ENCODE data around the gene GGT1.
A peak's percentile ranks its signal among the peaks of the same experiment; 100 is the strongest.
"Not testable (repeated sequence)": the region's sequence is repeated elsewhere in the genome, so short reads cannot be mapped to it uniquely, and the experiment has no call there.

The GGT1 gene

GRCh38 chr22:24591286-24591830 is 11.6 kb upstream of the GGT1 start:
- H3K4me3 Mint-ChIP-seq = no peak overlapping the region
- no peaks in the 10 kb centered on the region for H3K36me3 Mint-ChIP-seq
- no peak overlapping the region for H3K27ac Mint-ChIP-seq
- peaks cover 1% of the 10 kb centered on the region for H3K27me3 Mint-ChIP-seq
- no peaks in the 10 kb centered on the region for H3K9me3 Mint-ChIP-seq
- H3K4me1 Mint-ChIP-seq = peaks cover 5% of the 10 kb centered on the region

- Mint-ChIP-seq H3K4me1 (peaks cover 5% of the 10 kb centered on the region), H3K27ac (no peak overlapping the region), H3K36me3 (no peaks in the 10 kb centered on the region), H3K27me3 (peaks cover 1% of the 10 kb centered on the region), H3K4me3 (peak overlapping the region; percentile 80), H3K9me3 (no peaks in the 10 kb centered on the region)
Observed at GRCh38 chr22:24592058-24592850, 10.7 kb upstream of the GGT1 start.

GRCh38 chr22:24592851-24593558 is 10.0 kb upstream of the GGT1 start, which contains the start of gene LRRC75B:
LRRC75B (minus strand) TSS chr22:24593073; CDS start chr22:24593039, 34 bp downstream.
- H3K4me3 Mint-ChIP-seq = peak within 1 kb of the TSS; percentile 80

GRCh38 chr22:24593559-24593835 is 9.5 kb upstream of the GGT1 start:
- not testable (repeated sequence) for H3K36me3 Mint-ChIP-seq, H3K27me3 Mint-ChIP-seq, H3K4me1 Mint-ChIP-seq, H3K9me3 Mint-ChIP-seq, H3K27ac Mint-ChIP-seq
- peak overlapping the region; percentile 33 for H3K4me3 Mint-ChIP-seq

More at GRCh38 chr22:24592851-24593558, 10.0 kb upstream of the GGT1 start, which contains the start of gene LRRC75B:
- Mint-ChIP-seq H3K9me3 (no peaks in the 10 kb centered on the region), H3K36me3 (no peaks in the 10 kb centered on the region), H3K4me1 (peaks cover 5% of the 10 kb centered on the region), H3K27ac (no peak within 1 kb of the TSS), H3K27me3 (peaks cover 1% of the 10 kb centered on the region)

- no peak overlapping the region for H3K27ac Mint-ChIP-seq
- no peaks in the 10 kb centered on the region for H3K36me3 Mint-ChIP-seq
- H3K9me3 Mint-ChIP-seq = no peaks in the 10 kb centered on the region
- H3K27me3 Mint-ChIP-seq = peaks cover 1% of the 10 kb centered on the region
- no peak overlapping the region for H3K4me3 Mint-ChIP-seq
- H3K4me1 Mint-ChIP-seq = peaks cover 5% of the 10 kb centered on the region
Observed at GRCh38 chr22:24593836-24594568, 9.0 kb upstream of the GGT1 start.

GRCh38 chr22:24594569-24595120 is 8.3 kb upstream of the GGT1 start:
- Mint-ChIP-seq H3K4me3 (no peak overlapping the region), H3K36me3 (no peaks in the 10 kb centered on the region), H3K27me3 (peaks cover 1% of the 10 kb centered on the region), H3K27ac (no peak overlapping the region), H3K4me1 (peaks cover 5% of the 10 kb centered on the region), H3K9me3 (no peaks in the 10 kb centered on the region)

GRCh38 chr22:24595228-24595627 is 7.8 kb upstream of the GGT1 start:
- no peaks in the 10 kb centered on the region for H3K9me3 Mint-ChIP-seq
- H3K4me3 Mint-ChIP-seq = no peak overlapping the region
- H3K36me3 Mint-ChIP-seq = no peaks in the 10 kb centered on the region
- H3K27ac Mint-ChIP-seq = no peak overlapping the region
- H3K27me3 Mint-ChIP-seq = peaks cover 1% of the 10 kb centered on the region
- peaks cover 5% of the 10 kb centered on the region for H3K4me1 Mint-ChIP-seq

- no peak overlapping the region for H3K4me3 Mint-ChIP-seq
Observed at GRCh38 chr22:24595863-24596262, 7.1 kb upstream of the GGT1 start.

GRCh38 chr22:24597076-24597475 is 5.9 kb upstream of the GGT1 start:
- H3K36me3 Mint-ChIP-seq, H3K9me3 Mint-ChIP-seq, H3K27ac Mint-ChIP-seq, H3K4me1 Mint-ChIP-seq, H3K4me3 Mint-ChIP-seq, H3K27me3 Mint-ChIP-seq: not testable (repeated sequence)

More at GRCh38 chr22:24595863-24596262, 7.1 kb upstream of the GGT1 start:
- no peaks in the 10 kb centered on the region for H3K9me3 Mint-ChIP-seq
- no peak overlapping the region for H3K27ac Mint-ChIP-seq
- peaks cover 1% of the 10 kb centered on the region for H3K27me3 Mint-ChIP-seq
- peaks cover 5% of the 10 kb centered on the region for H3K4me1 Mint-ChIP-seq
- H3K36me3 Mint-ChIP-seq = no peaks in the 10 kb centered on the region

- Mint-ChIP-seq H3K27ac (no peak overlapping the region), H3K4me3 (no peak overlapping the region), H3K9me3 (no peaks in the 10 kb centered on the region)
Observed at GRCh38 chr22:24599514-24599913, 3.5 kb upstream of the GGT1 start.

GRCh38 chr22:24599958-24600715 is 2.9 kb upstream of the GGT1 start:
- H3K4me1 Mint-ChIP-seq = peaks cover 18% of the 10 kb centered on the region
- not testable (repeated sequence) for H3K27me3 Mint-ChIP-seq, H3K27ac Mint-ChIP-seq, H3K4me3 Mint-ChIP-seq, H3K9me3 Mint-ChIP-seq, H3K36me3 Mint-ChIP-seq

More at GRCh38 chr22:24599514-24599913, 3.5 kb upstream of the GGT1 start:
- Mint-ChIP-seq H3K4me1 (peaks cover 18% of the 10 kb centered on the region), H3K36me3 (no peaks in the 10 kb centered on the region), H3K27me3 (no peaks in the 10 kb centered on the region)

- no peak overlapping the region for H3K4me3 Mint-ChIP-seq
- H3K9me3 Mint-ChIP-seq = no peaks in the 10 kb centered on the region
- no peaks in the 10 kb centered on the region for H3K27me3 Mint-ChIP-seq
- H3K36me3 Mint-ChIP-seq = no peaks in the 10 kb centered on the region
- no peak overlapping the region for H3K27ac Mint-ChIP-seq
- H3K4me1 Mint-ChIP-seq = peaks cover 18% of the 10 kb centered on the region
Observed at GRCh38 chr22:24601217-24602104, 1.5 kb upstream of the GGT1 start.

GRCh38 chr22:24602105-24602749 is 766 bp upstream of the GGT1 start:
- H3K27me3 Mint-ChIP-seq, H3K27ac Mint-ChIP-seq, H3K4me3 Mint-ChIP-seq, H3K36me3 Mint-ChIP-seq, H3K9me3 Mint-ChIP-seq: not testable (repeated sequence)
- H3K4me1 Mint-ChIP-seq = peaks cover 18% of the 10 kb centered on the region

Data from activated naive CD4-positive, alpha-beta T cell treated with anti-CD3 and anti-CD28 coated beads, Interleukin-2, amount 50 U/mL, for 24 hours (primary cell).